Transverse colon (tissue), 4 donors: Measurements from ENCODE around the gene HCRTR1. TPM values are rescaled to one million over a fixed set of nuclear protein-coding genes. Genes with fewer than 3 reads are reported as not detected.

ENCODE experiments used
- DNase-seq: peaks from one replicate; pipeline ENCODE4 v3.0.0-alpha.2; 2019
- H3K27ac ChIP-seq, 4 donors: fragments of 200-600 bp; sonication (generic); 2 replicates each; pipeline ENCODE4 v1.5.1; 2016 to 2018; ENCODE audit warnings: inconsistent platforms in 4 of 4
- H3K27me3 ChIP-seq: fragments of 200-600 bp; sonication (generic); 2 replicates; pipeline ENCODE4 v1.5.1; 2017; ENCODE audit warnings: inconsistent platforms
- H3K36me3 ChIP-seq, 4 donors: fragments of 200-600 bp; sonication (generic); 2 replicates each; pipeline ENCODE4 v1.5.1; 2017 to 2019; ENCODE audit warnings: inconsistent platforms in 4 of 4
- H3K4me1 ChIP-seq, 4 donors: fragments of 200-600 bp; sonication (generic); 2 replicates each; pipeline ENCODE4 v1.5.1; 2017 to 2020; ENCODE audit warnings: inconsistent platforms in 4 of 4
- H3K4me3 ChIP-seq, 4 donors: fragments of 200-600 bp; sonication (generic); 1 replicate in 1 of 4; 2 replicates in 3 of 4; pipeline versions ENCODE4 v1.5.1 to v1.6.1; 2017 to 2019; ENCODE audit warnings: inconsistent platforms in 4 of 4
- H3K9me3 ChIP-seq, 2 donors: fragments of 200-600 bp; sonication (generic); 2 replicates each; pipeline ENCODE4 v1.5.1; 2017 to 2019; ENCODE audit warnings: inconsistent platforms in 2 of 2
- EP300 ChIP-seq: sonication (generic); formaldehyde crosslinking; IDR thresholded peaks from one replicate; pipeline ENCODE4 v1.6.1; 2017; ENCODE audit warnings: antibody characterized with exemption, low read depth
- POLR2A ChIP-seq: fragments of 450-650 bp; IDR thresholded peaks from one replicate; pipeline ENCODE4 v1.6.1; 2016; ENCODE audit warnings: antibody characterized with exemption, mild to moderate bottlenecking, moderate library complexity
- POLR2AphosphoS5 ChIP-seq, 3 donors: sonication (generic); formaldehyde crosslinking; IDR thresholded peaks; one replicate each; pipeline ENCODE4 v1.6.1; 2016; ENCODE audit warnings: antibody characterized with exemption in 3 of 3
- WGBS, 2 donors: methylation state at CpG; one replicate each; pipeline ENCODE4 v1.1.5; 2018; ENCODE audit warnings: low coverage in 1 of 2; 5-methylcytosine and 5-hydroxymethylcytosine counted together
- in situ Hi-C, 4 donors: fragments of 200-750 bp; cut with MboI; loops; one replicate each; pipeline versions ENCODE4 v1.15.0 to v1.15.1; 2017; ENCODE audit warnings: low sequenced_read_pairs in 3 of 4, low pct_ligation_motif_present in 1 of 4, low pct_unique_long_range_greater_than_20kb in 1 of 4
- intact Hi-C: fragments of 100-400 bp; cut with DNase I; formaldehyde crosslinking; loops from one replicate; pipeline ENCODE4 v1.15.1; 2023; ENCODE audit warnings: low total_unique reads
- total RNA-seq, 4 donors: library from RNA; depleted of rRNA; stranded (reverse); fragments of >200 nt; gene quantifications; one replicate each; pipeline ENCODE4 v1.1.0, GENCODE V29; 2016
- TF ChIP-seq, protein P1 (sequence below), 5 experiments: fragments of 200-600 bp in 3 of 5; fragments of 450-650 bp in 2 of 5; sonication (generic) in 3 of 5; IDR thresholded peaks; 1 replicate in 2 of 5; 2 replicates in 3 of 5; pipeline ENCODE4 v1.5.1; 2016 to 2017; ENCODE audit warnings: antibody characterized with exemption in 5 of 5, inconsistent platforms in 3 of 5, mild to moderate bottlenecking in 2 of 5, moderate library complexity in 1 of 5

HCRTR1 gene
- total RNA-seq, 4 donors from 2014 or later = 0.48 TPM; not detected in 3

DNA sequence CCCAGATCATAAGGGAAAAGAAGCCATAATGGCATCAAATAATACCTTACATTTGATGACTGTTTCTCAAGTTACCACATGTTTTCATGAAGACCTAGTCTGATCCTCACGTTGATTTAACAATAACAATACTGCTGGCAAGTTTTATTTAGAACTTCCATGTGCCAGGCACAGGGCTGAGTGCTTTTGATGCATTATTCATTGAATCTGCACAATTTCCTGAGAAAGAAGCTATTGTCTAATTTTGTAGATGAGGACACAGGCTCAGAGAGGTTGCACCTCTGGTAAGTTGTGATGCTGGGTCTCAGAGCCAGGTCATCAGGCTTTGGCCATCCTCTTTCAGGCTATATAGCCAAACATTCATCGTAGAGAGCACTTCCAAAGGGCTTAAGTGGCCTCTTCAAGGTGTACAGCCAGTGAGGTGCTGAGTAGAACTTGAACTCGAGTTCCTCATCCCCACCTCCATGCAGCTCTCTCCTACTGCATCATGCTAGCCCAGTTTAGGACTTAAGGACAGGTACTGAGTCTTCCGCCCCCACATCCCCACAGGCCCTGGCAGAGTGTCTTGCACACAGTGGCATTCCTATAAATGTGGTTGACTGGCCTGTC is 35.5 kb downstream of the HCRTR1 start:
- Histone ChIP-seq H3K4me3 (no peak overlapping the region), H3K9me3 (no peaks in the 10 kb centered on the region), H3K27me3 (no peaks in the 10 kb centered on the region), H3K4me1 (no peaks in the 10 kb centered on the region), H3K36me3 (no peaks in the 10 kb centered on the region), H3K27ac (no peak overlapping the region)
- TF ChIP-seq, protein P1, sequence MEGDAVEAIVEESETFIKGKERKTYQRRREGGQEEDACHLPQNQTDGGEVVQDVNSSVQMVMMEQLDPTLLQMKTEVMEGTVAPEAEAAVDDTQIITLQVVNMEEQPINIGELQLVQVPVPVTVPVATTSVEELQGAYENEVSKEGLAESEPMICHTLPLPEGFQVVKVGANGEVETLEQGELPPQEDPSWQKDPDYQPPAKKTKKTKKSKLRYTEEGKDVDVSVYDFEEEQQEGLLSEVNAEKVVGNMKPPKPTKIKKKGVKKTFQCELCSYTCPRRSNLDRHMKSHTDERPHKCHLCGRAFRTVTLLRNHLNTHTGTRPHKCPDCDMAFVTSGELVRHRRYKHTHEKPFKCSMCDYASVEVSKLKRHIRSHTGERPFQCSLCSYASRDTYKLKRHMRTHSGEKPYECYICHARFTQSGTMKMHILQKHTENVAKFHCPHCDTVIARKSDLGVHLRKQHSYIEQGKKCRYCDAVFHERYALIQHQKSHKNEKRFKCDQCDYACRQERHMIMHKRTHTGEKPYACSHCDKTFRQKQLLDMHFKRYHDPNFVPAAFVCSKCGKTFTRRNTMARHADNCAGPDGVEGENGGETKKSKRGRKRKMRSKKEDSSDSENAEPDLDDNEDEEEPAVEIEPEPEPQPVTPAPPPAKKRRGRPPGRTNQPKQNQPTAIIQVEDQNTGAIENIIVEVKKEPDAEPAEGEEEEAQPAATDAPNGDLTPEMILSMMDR (IDR thresholded peaks at IDR 0.05) = no peak
- TF ChIP-seq POLR2A (no peak), EP300 (no peak), POLR2AphosphoS5 (IDR thresholded peaks at IDR 0.05) (no peak)
- DNase-seq = no peak
- 67 to 85% methylated on average over 1 to 4 of the region's 4 CpGs for whole genome bisulfite sequencing, 2 donors
- in situ Hi-C loops (loop anchor here in 3 of 4 donors (25.0 kb wide), 2 partner anchors 134 to 309 kb away; no protein-coding TSS in a partner anchor), intact Hi-C loops (no loop called here)

DNA sequence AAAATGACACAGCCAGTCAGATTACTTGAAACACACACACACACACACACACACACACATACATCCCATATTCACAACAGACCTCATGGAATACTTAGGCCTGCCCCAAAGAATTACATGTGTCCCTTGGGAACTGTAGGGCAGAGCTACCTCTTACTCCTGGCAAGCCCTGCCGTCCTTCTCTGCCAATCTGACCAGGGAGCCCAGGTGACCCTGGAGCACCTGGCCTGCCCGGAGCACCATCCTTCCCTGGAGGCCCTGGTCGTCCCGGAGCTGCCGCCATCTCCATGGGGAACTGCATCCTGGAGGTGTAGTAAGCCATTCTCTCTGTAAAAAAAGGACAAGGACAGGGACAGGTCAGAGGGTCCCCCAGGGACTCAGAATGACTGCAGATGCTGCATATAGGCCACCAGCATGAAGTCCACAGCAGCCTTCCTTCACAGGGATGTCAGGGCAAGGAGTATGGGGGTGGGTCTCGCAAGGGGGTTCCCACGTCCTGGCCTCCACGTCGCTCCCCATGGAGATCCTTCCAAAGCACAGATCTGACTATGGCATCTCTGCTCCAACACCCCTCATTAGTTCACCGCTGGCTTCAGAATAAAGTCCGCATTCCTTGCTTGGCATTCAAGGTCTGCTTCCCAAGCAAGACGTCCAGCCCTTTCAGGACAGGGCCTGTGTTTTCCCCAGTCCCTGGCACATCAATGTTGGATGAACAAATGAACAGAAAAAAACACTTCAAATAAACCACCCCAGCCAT is 36.4 kb downstream of the HCRTR1 start:
- Histone ChIP-seq H3K4me1 (no peaks in the 10 kb centered on the region), H3K9me3 (no peaks in the 10 kb centered on the region), H3K27ac (no peak overlapping the region), H3K36me3 (no peaks in the 10 kb centered on the region), H3K4me3 (no peak overlapping the region), H3K27me3 (no peaks in the 10 kb centered on the region)
- WGBS, 2 donors = 62 to 80% methylated on average over 4 to 12 of the region's 12 CpGs
- TF ChIP-seq, protein P1 (IDR thresholded peaks at IDR 0.05) = no peak
- TF ChIP-seq EP300 (no peak), POLR2A (no peak), POLR2AphosphoS5 (IDR thresholded peaks at IDR 0.05) (no peak)
- DNase-seq = no peak
- in situ Hi-C loops (loop anchor here in 3 of 4 donors (25.0 kb wide), 2 partner anchors 133 to 308 kb away; no protein-coding TSS in a partner anchor), intact Hi-C loops (no loop called here)

DNA sequence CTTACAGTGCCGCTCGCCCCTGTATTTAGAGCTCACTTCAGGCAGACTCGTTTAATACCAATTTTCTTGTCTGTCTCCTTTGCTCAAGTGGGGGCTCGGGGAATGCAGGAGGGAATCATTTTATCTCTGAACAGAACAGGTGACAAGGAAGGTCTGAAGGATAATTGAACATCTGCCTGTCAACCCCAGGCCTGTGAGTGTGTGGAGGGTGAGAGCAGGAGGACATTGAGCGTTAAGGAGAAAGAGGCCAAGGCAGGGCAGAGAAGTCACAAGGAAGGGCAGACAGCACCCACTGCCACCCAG is 36.9 kb downstream of the HCRTR1 start:
- no peak for TF ChIP-seq POLR2AphosphoS5 (IDR thresholded peaks at IDR 0.05)
- TF ChIP-seq, protein P1 (IDR thresholded peaks at IDR 0.05) = no peak
- TF ChIP-seq POLR2A = no peak
- no peak for TF ChIP-seq EP300
- H3K36me3 ChIP-seq = no peaks in the 10 kb centered on the region
- in situ Hi-C loops = loop anchor here in 3 of 4 donors (25.0 kb wide), 2 partner anchors 133 to 308 kb away; no protein-coding TSS in a partner anchor
- no peaks in the 10 kb centered on the region for H3K27me3 ChIP-seq
- H3K4me1 ChIP-seq = no peaks in the 10 kb centered on the region
- intact Hi-C loops = no loop called here
- DNase-seq = no peak
- H3K27ac ChIP-seq = no peak overlapping the region
- H3K9me3 ChIP-seq = no peaks in the 10 kb centered on the region
- H3K4me3 ChIP-seq = no peak overlapping the region
- WGBS, 2 donors = 87% methylated on average over 5 of the region's 5 CpGs; no CpG with 5 or more reads in 1 of the 2 donors

DNA sequence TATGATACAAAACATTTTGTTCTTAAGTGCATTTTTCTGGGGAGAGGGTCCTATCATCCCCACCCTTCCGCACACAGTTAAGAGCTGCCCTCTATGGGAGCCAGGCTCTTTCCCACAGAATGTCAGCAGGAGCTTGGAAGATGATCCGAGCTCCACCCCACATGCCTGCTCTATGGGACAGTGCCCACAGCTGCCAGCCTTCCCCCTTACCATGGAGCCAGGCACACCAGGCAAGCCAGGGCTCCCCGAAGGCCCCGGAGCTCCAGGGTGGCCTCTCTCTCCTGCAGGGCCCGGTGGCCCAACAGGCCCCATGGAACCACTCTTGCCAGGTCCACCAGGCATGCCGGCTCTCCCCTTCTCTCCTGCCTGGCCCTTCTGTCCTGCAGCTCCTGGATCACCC is 37.6 kb downstream of the HCRTR1 start:
- TF ChIP-seq POLR2AphosphoS5 (IDR thresholded peaks at IDR 0.05) (no peak), POLR2A (no peak), EP300 (no peak)
- TF ChIP-seq, protein P1 (IDR thresholded peaks at IDR 0.05) = no peak
- Histone ChIP-seq H3K27me3 (no peaks in the 10 kb centered on the region), H3K27ac (no peak overlapping the region), H3K9me3 (no peaks in the 10 kb centered on the region), H3K4me1 (no peaks in the 10 kb centered on the region), H3K36me3 (no peaks in the 10 kb centered on the region), H3K4me3 (no peak overlapping the region)
- intact Hi-C loops = no loop called here
- DNase-seq = no peak
- in situ Hi-C loops = loop anchor here in 3 of 4 donors (25.0 kb wide), 2 partner anchors 132 to 307 kb away; no protein-coding TSS in a partner anchor
- 86 to 87% methylated on average over 3 to 6 of the region's 6 CpGs for WGBS, 2 donors
